Measurements from ENCODE around the gene PDE3B. TPM values are rescaled to one million over a fixed set of nuclear protein-coding genes. Genes with fewer than 3 reads are reported as not detected.
"Not testable (repeated sequence)": the region's sequence is repeated elsewhere in the genome, so short reads cannot be mapped to it uniquely, and the experiment has no call there.

PDE3B gene
- total RNA-seq, 3 donors from 2014 or later (not counting 1 experiment from before 2014, with no cell fraction given), result 18.2 to 42.3 (median 34.5) TPM

GRCh38 chr11:14656536-14657457 is 13.2 kb downstream of the PDE3B start:
- ATAC-seq, result no peak
- WGBS (ENCODE audit: insufficient coverage), result 100% methylated on average over 3 of the region's 4 CpGs
- TF ChIP-seq, protein P1, sequence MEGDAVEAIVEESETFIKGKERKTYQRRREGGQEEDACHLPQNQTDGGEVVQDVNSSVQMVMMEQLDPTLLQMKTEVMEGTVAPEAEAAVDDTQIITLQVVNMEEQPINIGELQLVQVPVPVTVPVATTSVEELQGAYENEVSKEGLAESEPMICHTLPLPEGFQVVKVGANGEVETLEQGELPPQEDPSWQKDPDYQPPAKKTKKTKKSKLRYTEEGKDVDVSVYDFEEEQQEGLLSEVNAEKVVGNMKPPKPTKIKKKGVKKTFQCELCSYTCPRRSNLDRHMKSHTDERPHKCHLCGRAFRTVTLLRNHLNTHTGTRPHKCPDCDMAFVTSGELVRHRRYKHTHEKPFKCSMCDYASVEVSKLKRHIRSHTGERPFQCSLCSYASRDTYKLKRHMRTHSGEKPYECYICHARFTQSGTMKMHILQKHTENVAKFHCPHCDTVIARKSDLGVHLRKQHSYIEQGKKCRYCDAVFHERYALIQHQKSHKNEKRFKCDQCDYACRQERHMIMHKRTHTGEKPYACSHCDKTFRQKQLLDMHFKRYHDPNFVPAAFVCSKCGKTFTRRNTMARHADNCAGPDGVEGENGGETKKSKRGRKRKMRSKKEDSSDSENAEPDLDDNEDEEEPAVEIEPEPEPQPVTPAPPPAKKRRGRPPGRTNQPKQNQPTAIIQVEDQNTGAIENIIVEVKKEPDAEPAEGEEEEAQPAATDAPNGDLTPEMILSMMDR (IDR thresholded peaks at IDR 0.05), result no peak
- Mint-ChIP-seq H3K9me3 (no peaks in the 10 kb centered on the region), H3K36me3 (no peaks in the 10 kb centered on the region), H3K4me3 (no peak overlapping the region), H3K27ac (no peak overlapping the region), H3K27me3 (ENCODE audit: low read depth in 2 of 2) (peaks cover 0 to 29% of the 10 kb centered on the region in 2 donors), H3K4me1 (peaks cover 0 to 7% of the 10 kb centered on the region in 2 donors)
- peaks cover 2% of the 10 kb centered on the region for H3K36me3 ChIP-seq (ENCODE audit: control insufficient read depth, insufficient read depth, low read length)
- no peaks in the 10 kb centered on the region for H3K9me3 ChIP-seq (ENCODE audit: control insufficient read depth, insufficient read depth, low read length)
- H3K4me1 ChIP-seq (ENCODE audit: control insufficient read depth, insufficient read depth, low read length), result no peaks in the 10 kb centered on the region
- intact Hi-C loops (cut with micrococcal nuclease), result no loop called here
- DNase-seq, result no peak
- no peak overlapping the region for H3K4me3 ChIP-seq (ENCODE audit: low read length)
- no peak overlapping the region for H3K27ac ChIP-seq (ENCODE audit: low read length)
- no peaks in the 10 kb centered on the region for H3K27me3 ChIP-seq (ENCODE audit: control insufficient read depth, insufficient read depth, low read length)

DNA sequence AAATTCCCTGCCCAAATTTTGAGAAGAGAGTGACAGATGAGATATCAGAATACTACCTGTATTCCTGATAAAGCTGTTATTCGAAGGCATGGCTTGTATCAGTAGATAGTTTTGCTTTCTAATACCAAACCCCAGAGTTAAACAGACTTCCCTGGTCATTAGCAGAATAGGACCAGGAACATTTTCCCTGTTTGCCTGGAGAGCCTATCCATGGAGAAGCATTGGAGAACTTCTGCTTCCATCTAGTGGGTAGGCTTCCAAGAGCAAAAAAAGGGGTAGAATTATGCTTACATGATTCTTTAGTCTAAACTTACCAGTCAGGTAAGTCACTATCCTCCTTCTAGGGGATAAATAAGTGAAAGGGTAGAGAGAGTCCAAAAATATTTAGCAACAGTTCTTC is 14.2 kb downstream of the PDE3B start:
- Histone ChIP-seq H3K27me3 (ENCODE audit: control insufficient read depth, insufficient read depth, low read length) (no peaks in the 10 kb centered on the region), H3K9me3 (ENCODE audit: control insufficient read depth, insufficient read depth, low read length) (no peaks in the 10 kb centered on the region), H3K4me3 (ENCODE audit: low read length) (no peak overlapping the region), H3K36me3 (ENCODE audit: control insufficient read depth, insufficient read depth, low read length) (peaks cover 2% of the 10 kb centered on the region), H3K4me1 (ENCODE audit: control insufficient read depth, insufficient read depth, low read length) (no peaks in the 10 kb centered on the region), H3K27ac (ENCODE audit: low read length) (no peak overlapping the region)
- no peak overlapping the region for H3K4me3 Mint-ChIP-seq
- TF ChIP-seq, protein P1 (IDR thresholded peaks at IDR 0.05), result no peak
- no peaks in the 10 kb centered on the region for H3K4me1 Mint-ChIP-seq
- WGBS (ENCODE audit: insufficient coverage), result no CpG with 5 or more reads among the region's 1 CpG
- no peak overlapping the region for H3K27ac Mint-ChIP-seq
- DNase-seq (no peak), ATAC-seq (no peak)
- peaks cover 0 to 19% of the 10 kb centered on the region in 2 donors for H3K27me3 Mint-ChIP-seq (ENCODE audit: low read depth in 2 of 2)
- no peaks in the 10 kb centered on the region for H3K36me3 Mint-ChIP-seq
- intact Hi-C loops (cut with micrococcal nuclease), result no loop called here
- no peaks in the 10 kb centered on the region for H3K9me3 Mint-ChIP-seq

- H3K36me3 Mint-ChIP-seq; H3K9me3 Mint-ChIP-seq; H3K27me3 Mint-ChIP-seq (ENCODE audit: low read depth in 2 of 2); H3K4me3 Mint-ChIP-seq; intact Hi-C loops (cut with micrococcal nuclease); ATAC-seq; H3K27me3 ChIP-seq (ENCODE audit: control insufficient read depth, insufficient read depth, low read length); DNase-seq; H3K4me3 ChIP-seq (ENCODE audit: low read length); H3K4me1 Mint-ChIP-seq; H3K27ac ChIP-seq (ENCODE audit: low read length); H3K27ac Mint-ChIP-seq; H3K9me3 ChIP-seq (ENCODE audit: control insufficient read depth, insufficient read depth, low read length); H3K4me1 ChIP-seq (ENCODE audit: control insufficient read depth, insufficient read depth, low read length); H3K36me3 ChIP-seq (ENCODE audit: control insufficient read depth, insufficient read depth, low read length): not testable (repeated sequence)
- 88% methylated on average over 1 of the region's 3 CpGs for WGBS (ENCODE audit: insufficient coverage)
Observed at GRCh38 chr11:14664926-14665325, 21.3 kb downstream of the PDE3B start.

DNA sequence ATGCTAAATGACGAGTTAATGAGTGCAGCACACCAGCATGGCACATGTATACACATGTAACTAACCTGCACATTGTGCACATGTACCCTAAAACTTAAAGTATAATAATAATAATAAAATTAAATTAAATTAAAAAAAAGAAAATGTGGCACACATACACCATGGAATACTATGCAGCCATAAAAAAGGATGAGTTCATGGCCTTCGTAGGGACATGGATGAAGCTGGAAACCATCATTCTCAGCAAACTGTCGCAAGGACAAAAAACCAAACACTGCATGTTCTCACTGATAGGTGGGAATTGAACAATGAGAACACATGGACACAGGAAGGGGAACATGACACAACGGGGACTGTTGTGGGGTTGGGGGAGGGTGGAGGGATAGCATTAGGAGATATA is 23.7 kb downstream of the PDE3B start:
- not testable (repeated sequence) for H3K9me3 Mint-ChIP-seq, H3K36me3 Mint-ChIP-seq

More for the DNA sequence above, 23.7 kb downstream of the PDE3B start:
- H3K27ac Mint-ChIP-seq; intact Hi-C loops (cut with micrococcal nuclease); DNase-seq; H3K27ac ChIP-seq (ENCODE audit: low read length); H3K4me3 Mint-ChIP-seq; H3K4me1 Mint-ChIP-seq; H3K9me3 ChIP-seq (ENCODE audit: control insufficient read depth, insufficient read depth, low read length); H3K4me1 ChIP-seq (ENCODE audit: control insufficient read depth, insufficient read depth, low read length); H3K36me3 ChIP-seq (ENCODE audit: control insufficient read depth, insufficient read depth, low read length); H3K27me3 Mint-ChIP-seq (ENCODE audit: low read depth in 2 of 2); ATAC-seq; H3K27me3 ChIP-seq (ENCODE audit: control insufficient read depth, insufficient read depth, low read length); H3K4me3 ChIP-seq (ENCODE audit: low read length): not testable (repeated sequence)
- WGBS (ENCODE audit: insufficient coverage), result 100% methylated on average over 3 of the region's 4 CpGs

All from natural killer cell (primary cell).